Stomach (tissue), 4 donors: Measurements from ENCODE around the gene SCTR.

ENCODE experiments used
- CTCF ChIP-seq, 7 experiments: fragments of 450-650 bp in 4 of 7; fragments of 200-600 bp in 3 of 7; sonication (generic) in 3 of 7; IDR thresholded peaks; one replicate each; pipeline ENCODE4 v1.5.1; 2016 to 2019; ENCODE audit warnings: antibody characterized with exemption in 7 of 7, control low read depth in 2 of 7, mild to moderate bottlenecking in 1 of 7
- POLR2A ChIP-seq, 4 donors: fragments of 450-650 bp; IDR thresholded peaks; one replicate each; pipeline ENCODE4 v1.6.1; 2016; ENCODE audit warnings: antibody characterized with exemption in 4 of 4, control low read depth in 2 of 4, mild to moderate bottlenecking in 1 of 4, moderate library complexity in 1 of 4

- TF ChIP-seq CTCF (IDR thresholded peaks at IDR 0.05) (peak in 5 of 7 experiments; percentile 94 to 98 (median 96)), POLR2A (IDR thresholded peaks at IDR 0.05) (no peak)
Measured at GRCh38 chr2:119476301-119477112, 47.8 kb downstream of the SCTR start.
